Inflammatory macrophage (primary cell): ENCODE results near the gene COX8A.
"Not testable (repeated sequence)": the region's sequence is repeated elsewhere in the genome, so short reads cannot be mapped to it uniquely, and the experiment has no call there.

Experiments
- DNase-seq, 2 donors: peaks; one replicate each; pipeline ENCODE4 v3.0.0-alpha.2; 2020 to 2022
- total RNA-seq, 18 experiments: gene quantifications; one replicate each; lab custom pipeline; 2026; ENCODE audit warnings: mixed read lengths in 6 of 18, inconsistent platforms in 2 of 18; lab: John Stamatoyannopoulos, UW

The COX8A gene
- 54.0 to 137 (median 96.1) reads per million in 18 experiments for total RNA-seq

GRCh38 chr11:63974259-63975143 is at the start of gene COX8A:
TSS of gene COX8A (plus strand) at chr11:63974620. CDS start at chr11:63974681, 61 bp downstream.
- peak; percentile 100 for DNase-seq

DNA sequence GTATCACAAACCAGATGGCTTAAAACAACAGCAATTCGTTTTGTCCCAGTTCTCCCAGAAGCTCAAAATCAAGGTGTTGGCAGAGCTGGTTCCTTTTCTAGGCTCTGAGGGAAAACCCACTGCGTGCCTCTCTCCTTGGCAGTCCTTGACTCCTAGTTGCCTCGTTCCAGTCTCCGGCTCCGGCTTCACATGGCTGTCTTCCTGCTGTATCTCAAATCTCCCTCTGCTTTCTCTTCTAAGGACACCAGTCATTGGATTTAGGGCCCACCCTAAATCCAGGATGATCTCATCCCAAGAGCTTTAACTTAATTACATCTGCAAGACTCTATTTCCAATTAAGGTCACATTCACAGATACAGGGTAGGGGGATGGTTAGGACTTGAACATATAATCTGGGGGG is 44.8 kb upstream of the COX8A start:
- DNase-seq, result no peak

- no peak for DNase-seq
Measured at GRCh38 chr11:63931045-63931444, 43.4 kb upstream of the COX8A start.

DNA sequence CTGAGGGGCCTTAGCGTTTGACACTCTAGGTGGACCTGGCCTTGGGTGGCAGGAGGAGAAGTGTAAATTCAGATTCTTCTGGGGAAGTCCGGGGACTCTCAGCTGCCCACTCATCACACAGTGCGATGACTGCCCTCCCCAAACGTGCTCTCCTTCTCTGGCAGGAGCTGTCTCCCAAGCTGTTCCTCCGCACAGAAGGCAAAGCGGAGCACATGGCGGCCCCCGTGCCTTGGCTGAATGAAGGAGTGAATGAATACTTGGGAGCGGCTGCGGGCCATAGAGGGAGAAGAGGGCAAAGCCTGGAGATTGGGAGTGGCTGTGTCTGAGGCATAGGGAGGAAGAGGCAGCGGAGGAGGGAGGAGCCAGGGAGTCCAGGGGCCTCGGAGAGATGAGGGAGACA is 42.5 kb upstream of the COX8A start:
- DNase-seq, result no peak

DNA sequence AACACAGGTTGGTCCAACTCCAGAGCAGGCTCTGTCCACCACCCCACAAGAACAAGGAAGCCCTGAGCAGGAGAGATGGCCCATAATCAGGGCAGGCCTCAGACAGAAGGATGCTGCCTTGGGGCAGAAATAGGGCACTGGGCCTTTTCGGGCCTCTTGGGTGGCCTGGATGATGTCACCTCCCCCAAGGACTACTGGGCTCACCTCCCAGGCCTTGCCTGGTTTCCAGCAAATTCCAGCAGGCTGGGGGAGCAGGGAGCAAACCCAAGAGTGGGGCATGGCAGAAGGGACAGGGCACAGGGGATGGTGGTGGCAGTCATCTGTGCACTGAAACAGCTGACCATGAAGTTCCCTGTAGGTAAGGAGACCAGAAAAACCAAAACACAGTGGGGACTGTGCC is 41.0 kb upstream of the COX8A start:
- no peak for DNase-seq

GRCh38 chr11:63937713-63938478 is 36.5 kb upstream of the COX8A start:
- no peak for DNase-seq

- DNase-seq, result peak; percentile 86 to 90
Measured at GRCh38 chr11:63938479-63939396, 35.7 kb upstream of the COX8A start, which contains the start of gene NAA40. TSS of gene NAA40 (plus strand) at chr11:63939002. CDS start at chr11:63939097, 95 bp downstream.

GRCh38 chr11:63939397-63939891 is 35.0 kb upstream of the COX8A start:
- peak in 1 of 2 donors; percentile 15 for DNase-seq

DNA sequence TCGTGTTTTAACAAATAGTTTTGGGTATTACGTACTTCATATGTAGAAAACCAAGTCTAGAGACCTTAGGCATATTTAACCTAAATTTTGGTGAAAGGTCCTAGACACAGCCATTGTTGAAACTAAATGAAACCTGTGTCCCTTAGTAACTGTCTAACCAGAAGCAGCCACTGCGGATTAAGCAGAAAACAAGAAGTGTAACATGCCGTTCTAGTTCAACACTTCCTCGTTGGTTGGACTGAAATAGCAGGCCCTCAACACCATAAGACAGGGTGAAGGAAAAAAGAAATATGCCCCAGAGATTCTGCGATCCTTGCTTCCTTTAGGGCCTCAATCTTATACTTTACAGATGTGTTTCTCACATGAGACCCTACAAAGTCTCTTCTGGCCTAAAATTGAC is 33.6 kb upstream of the COX8A start:
- peak; percentile 56 to 64 for DNase-seq

- DNase-seq, result no peak
Measured at GRCh38 chr11:63941901-63942300, 32.5 kb upstream of the COX8A start.

DNA sequence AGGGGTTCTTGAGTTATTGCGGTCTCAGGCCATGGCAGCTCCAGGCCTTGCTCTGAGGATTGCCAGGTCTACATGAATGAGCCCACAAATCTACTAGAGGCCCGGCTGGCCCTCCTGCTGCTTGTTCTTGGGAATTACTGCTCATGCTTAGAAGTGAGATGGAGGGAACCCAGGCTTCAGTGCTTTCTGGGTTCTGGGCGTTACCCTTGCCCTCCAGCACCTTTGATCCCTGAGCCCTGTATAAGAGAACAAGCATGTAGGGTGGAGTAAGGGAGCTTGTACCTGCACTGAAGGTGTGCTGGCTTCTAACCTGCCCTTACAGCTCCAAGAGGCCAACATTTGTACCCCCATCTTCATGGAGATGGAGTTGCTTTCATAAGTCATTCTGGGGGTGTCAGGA is 31.6 kb upstream of the COX8A start:
- no peak for DNase-seq

GRCh38 chr11:63944987-63945386 is 29.4 kb upstream of the COX8A start:
- no peak for DNase-seq

DNA sequence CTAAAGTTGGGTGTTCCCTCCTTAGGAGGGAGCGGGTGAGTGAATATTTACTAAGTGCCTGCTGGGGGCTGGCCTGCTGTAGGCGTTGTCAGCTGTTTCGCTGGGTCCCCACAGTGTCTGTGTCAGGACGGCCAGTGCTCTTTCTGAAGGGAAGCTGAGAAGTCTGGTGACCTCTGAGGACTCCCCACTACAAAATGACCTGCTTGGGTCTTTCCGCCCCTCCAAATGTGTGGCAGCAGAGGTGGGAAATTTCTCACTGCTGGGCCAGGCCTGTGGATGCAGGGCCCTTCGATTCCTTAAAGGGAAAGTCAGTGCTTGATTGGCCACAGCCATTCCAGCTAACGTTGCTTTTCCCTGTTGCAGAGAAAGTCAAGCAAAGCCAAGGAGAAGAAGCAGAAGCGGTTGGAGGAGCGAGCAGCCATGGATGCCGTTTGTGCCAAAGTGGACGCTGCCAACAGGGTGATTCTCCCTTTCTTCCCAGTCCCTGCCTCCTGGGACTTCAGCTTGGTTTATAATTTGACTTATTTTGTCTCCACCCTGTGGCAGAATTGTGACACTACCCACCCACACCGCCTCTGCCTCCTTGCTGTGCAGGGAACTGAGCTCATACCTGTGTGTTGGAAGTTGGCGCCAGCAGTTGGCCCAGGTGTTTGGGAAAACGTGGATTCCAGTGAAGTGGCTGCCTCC is 28.8 kb upstream of the COX8A start:
- DNase-seq, result peak; percentile 52 to 65

- DNase-seq, result peak in 1 of 2 donors; percentile 8
Measured at GRCh38 chr11:63951779-63952536, 22.5 kb upstream of the COX8A start.

- DNase-seq, result no peak
Measured at GRCh38 chr11:63952570-63952969, 21.9 kb upstream of the COX8A start.

DNA sequence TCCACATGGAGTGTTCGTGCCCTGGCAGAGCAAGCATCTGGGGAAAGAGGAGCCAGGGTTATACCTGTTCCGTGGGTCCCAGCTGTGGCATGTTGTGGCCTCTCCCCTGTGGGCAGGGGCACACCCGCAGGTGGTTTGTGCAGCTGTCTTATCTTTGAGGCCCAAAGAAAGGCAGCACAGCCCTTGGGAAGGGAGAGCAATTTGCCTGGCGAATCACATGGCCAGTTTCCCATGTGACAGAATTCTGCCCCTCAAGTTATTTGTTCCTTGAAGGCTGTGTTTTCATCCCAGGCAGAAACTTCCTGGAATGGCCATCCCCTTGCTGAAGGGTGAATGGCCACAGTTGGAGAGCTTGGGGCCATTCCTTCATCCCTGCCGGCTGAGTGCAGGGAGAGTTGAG is 16.4 kb upstream of the COX8A start:
- no peak for DNase-seq

DNA sequence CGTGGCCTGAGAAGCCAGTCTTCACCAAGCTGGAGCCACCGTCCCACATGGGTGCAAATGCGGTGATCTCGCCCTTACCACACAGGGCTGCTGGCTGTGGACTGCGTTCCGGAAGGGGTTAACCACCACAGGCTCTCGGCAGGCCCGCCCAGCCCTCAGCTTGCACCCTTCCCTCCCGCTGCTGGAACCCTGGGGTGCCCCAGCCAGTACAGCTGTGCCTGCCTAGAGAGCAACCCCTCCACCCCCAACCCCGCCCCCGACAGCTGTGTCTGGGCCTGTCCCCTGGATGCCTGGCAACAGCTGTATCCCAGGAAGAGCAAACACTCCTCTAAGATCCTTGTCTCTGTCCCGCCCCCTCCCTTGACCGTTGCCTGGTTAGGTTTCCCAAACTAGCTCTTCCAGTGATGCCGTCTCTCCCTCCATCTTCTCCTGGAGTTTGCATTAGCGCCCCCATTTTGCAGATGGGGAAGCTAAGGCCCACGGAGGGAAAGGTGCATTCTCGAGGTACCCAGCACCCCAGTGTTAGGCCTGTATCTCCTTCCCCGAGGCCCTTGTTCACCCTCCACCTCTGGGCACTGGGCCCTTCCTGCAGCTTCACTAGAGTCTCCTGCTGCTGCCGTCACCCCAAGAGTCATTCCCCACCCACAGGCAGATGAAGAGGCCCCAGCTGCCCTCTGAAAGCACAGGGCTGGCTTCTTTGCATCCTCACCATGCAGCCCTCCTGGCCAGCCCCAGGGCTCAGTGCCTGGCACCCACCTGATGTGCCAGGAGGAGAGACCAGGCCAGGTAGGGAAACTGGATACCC is 12.6 kb upstream of the COX8A start:
- DNase-seq, result no peak

- DNase-seq, result not testable (repeated sequence)
Measured at GRCh38 chr11:63963895-63964294, 10.5 kb upstream of the COX8A start.

DNA sequence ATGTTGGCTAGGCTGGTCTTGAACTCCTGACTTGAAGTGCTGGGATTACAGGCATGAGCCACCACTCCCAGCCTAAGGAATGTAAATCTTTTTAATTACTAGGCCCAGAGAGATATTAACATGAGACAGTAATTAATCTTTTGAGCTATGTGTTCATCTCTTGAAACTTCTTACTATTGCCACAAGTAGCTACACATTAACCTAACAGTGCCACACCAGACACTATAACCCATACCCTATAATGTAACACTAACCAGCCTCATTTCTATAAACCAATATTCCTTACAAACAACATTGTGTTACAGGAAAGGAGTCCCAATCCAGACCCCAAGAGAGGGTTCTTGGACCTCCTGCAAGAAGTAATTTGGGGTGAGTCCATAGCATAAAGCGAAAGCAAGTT is 8.0 kb upstream of the COX8A start:
- DNase-seq, result no peak

DNA sequence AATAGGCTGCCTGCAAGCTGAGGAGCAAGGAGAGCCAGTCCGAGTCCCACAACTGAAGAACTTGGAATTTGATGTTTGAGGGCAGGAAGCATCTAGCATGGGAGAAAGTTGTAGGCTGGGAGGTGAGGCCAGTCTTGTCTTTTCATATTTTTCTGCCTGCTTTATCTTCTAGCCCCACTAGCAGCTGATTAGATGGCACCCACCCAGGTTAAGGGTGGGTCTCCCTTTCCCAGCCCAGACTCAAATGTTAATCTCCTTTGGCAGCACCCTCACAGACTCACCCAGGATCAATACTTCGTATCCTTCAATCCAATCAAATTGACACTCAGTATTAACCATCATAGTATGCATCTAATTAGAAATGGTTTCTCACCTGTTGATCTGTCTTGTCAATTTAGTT is 5.0 kb upstream of the COX8A start:
- DNase-seq, result no peak
